Measurements from ENCODE around the gene METTL16. TPM values are rescaled to one million over a fixed set of nuclear protein-coding genes. Genes with fewer than 3 reads are reported as not detected.
A peak's percentile ranks its signal among the peaks of the same experiment; 100 is the strongest.

The METTL16 gene
- total and polyA plus RNA-seq, 9 of the 15 experiments (the other 6 are each of a cell fraction or from before 2014, with no cell fraction given), result 12.1 to 30.5 (median 19.8) TPM

GRCh38 chr17:2400877-2401425, 110.7 kb downstream of the METTL16 start, which contains the start of gene MNT (continued):
- TF ChIP-seq E4F1 (CRISPR knock-in tag; IDR thresholded peaks at IDR 0.05; ENCODE audit: borderline replicate concordance), result no peak; the same call in 1 of the 2 replicates
- TF ChIP-seq ZBTB2 (IDR thresholded peaks at IDR 0.05), result no peak
- TF ChIP-seq, protein P1, sequence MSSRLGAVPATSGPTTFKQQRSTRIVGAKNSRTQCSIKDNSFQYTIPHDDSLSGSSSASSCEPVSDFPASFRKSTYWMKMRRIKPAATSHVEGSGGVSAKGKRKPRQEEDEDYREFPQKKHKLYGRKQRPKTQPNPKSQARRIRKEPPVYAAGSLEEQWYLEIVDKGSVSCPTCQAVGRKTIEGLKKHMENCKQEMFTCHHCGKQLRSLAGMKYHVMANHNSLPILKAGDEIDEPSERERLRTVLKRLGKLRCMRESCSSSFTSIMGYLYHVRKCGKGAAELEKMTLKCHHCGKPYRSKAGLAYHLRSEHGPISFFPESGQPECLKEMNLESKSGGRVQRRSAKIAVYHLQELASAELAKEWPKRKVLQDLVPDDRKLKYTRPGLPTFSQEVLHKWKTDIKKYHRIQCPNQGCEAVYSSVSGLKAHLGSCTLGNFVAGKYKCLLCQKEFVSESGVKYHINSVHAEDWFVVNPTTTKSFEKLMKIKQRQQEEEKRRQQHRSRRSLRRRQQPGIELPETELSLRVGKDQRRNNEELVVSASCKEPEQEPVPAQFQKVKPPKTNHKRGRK (tag; IDR thresholded peaks at IDR 0.05), result no peak
- TF ChIP-seq POLR2H (tag; IDR thresholded peaks at IDR 0.05; ENCODE audit: low read depth), result peak; percentile 41; the same call in 1 of the 2 replicates
- TF ChIP-seq FOS (IDR thresholded peaks at IDR 0.05; ENCODE audit: extremely low read depth, insufficient read length), result no peak
- no peak for TF ChIP-seq CHD7 (IDR thresholded peaks at IDR 0.05; ENCODE audit: low read depth, low read length)
- no peak for TF ChIP-seq SRSF9 (IDR thresholded peaks at IDR 0.05; ENCODE audit: borderline replicate concordance, low read depth, low read length)
- TF ChIP-seq ZNF263 (CRISPR knock-in tag; IDR thresholded peaks at IDR 0.05; ENCODE audit: borderline replicate concordance), result no peak
- TF ChIP-seq POLR3A (IDR thresholded peaks at IDR 0.05; ENCODE audit: borderline replicate concordance, extremely low read depth, insufficient read depth, insufficient read length), result no peak
- TF ChIP-seq POLR2B (IDR thresholded peaks at IDR 0.05; ENCODE audit: low read depth, partially characterized antibody), result peak; percentile 4

Measured in K562 (cell line).